ENCODE measurements around the gene KCNH8.

Gene KCNH8

GRCh38 chr3:19576343-19576742, 428.0 kb downstream of the KCNH8 start:
- no peak for DNase-seq (ENCODE audit: low read depth in 2 of 3, low spot score in 1 of 3)
